ENCODE data around the gene KCNQ1. TPM values are rescaled to one million over a fixed set of nuclear protein-coding genes. Genes with fewer than 3 reads are reported as not detected.

The KCNQ1 gene
- total and polyA plus RNA-seq, 2 of the 13 experiments (the other 11 are each of a cell fraction or from before 2014, with no cell fraction given): 0.02 to 0.08 TPM

GRCh38 chr11:2434506-2435255 lies 10.1 kb upstream of the KCNQ1 start:
- peaks cover 10 to 62% of the 10 kb centered on the region in 2 experiments; a peak in 4 of 5 replicates for H3K27me3 ChIP-seq (ENCODE audit: control insufficient read depth in 1 of 2, insufficient read depth in 2 of 2, low read length in 2 of 2)
- no peaks in the 10 kb centered on the region; the same call in 1 of the 2 replicates for H4K20me1 ChIP-seq (ENCODE audit: insufficient read depth, low read length)
- no peaks in the 10 kb centered on the region for H3K4me1 ChIP-seq (ENCODE audit: insufficient read depth, low read length)
- H3K27ac ChIP-seq (ENCODE audit: extremely low read length, insufficient read depth, low read length): no peak overlapping the region
- DNase-seq (ENCODE audit: low spot score) (no peak), FAIRE-seq (no peak), ATAC-seq (no peak)
- no peak overlapping the region for H3K4me2 ChIP-seq (ENCODE audit: low read depth, low read length)
- TF ChIP-seq ZNF646 (CRISPR knock-in tag; IDR thresholded peaks at IDR 0.05): 0 out of 2 replicates have a peak, but pooled peaks have one; percentile 64
- no peak for TF ChIP-seq KDM1A (CRISPR knock-in tag; IDR thresholded peaks at IDR 0.05)
- no peak for TF ChIP-seq THAP8 (CRISPR knock-in tag; IDR thresholded peaks at IDR 0.05; ENCODE audit: borderline replicate concordance)
- TF ChIP-seq CENPT (CRISPR knock-in tag; IDR thresholded peaks at IDR 0.05; ENCODE audit: low read depth): no peak
- H3K4me3 ChIP-seq (replicated peaks in 1 of 3; ENCODE audit: insufficient read depth in 1 of 3, low read depth in 2 of 3, low read length in 3 of 3): no peak overlapping the region
- H2AFZ ChIP-seq (ENCODE audit: low read length): no peak overlapping the region
- no peaks in the 10 kb centered on the region for H3K9me3 ChIP-seq (ENCODE audit: low read length)
- H3K36me3 ChIP-seq (replicated peaks in 1 of 2; ENCODE audit: control insufficient read depth in 1 of 2, insufficient read depth in 2 of 2, low read length in 2 of 2): no peaks in the 10 kb centered on the region
- intact Hi-C loops (cut with micrococcal nuclease; ENCODE audit: unreplicated experiment): no loop called here
- 31% methylated on average over 9 of the region's 11 CpGs for WGBS (ENCODE audit: low lambda C conversion rate)
- POLR2A ChIA-PET: no interaction called here
- in situ Hi-C loops (cut with HindIII; ENCODE audit: extremely low pct_ligation_motif_present, low pct_unique_long_range_greater_than_20kb): loop anchor here (5.0 kb wide), 1 partner anchor 463 kb away; no protein-coding TSS in a partner anchor
- CTCF ChIA-PET (ENCODE audit: low intra/inter-chr PET ratio, low total read pairs): no interaction called here
- H3K9ac ChIP-seq (ENCODE audit: insufficient read depth, low read depth, low read length): no peak overlapping the region
- H3K79me2 ChIP-seq (ENCODE audit: insufficient read depth, low read length): no peaks in the 10 kb centered on the region
- no TSS peak for BruUV-seq (replicated peaks)

All from HepG2 (cell line).